ENCODE measurements around the gene CDA.

DNA sequence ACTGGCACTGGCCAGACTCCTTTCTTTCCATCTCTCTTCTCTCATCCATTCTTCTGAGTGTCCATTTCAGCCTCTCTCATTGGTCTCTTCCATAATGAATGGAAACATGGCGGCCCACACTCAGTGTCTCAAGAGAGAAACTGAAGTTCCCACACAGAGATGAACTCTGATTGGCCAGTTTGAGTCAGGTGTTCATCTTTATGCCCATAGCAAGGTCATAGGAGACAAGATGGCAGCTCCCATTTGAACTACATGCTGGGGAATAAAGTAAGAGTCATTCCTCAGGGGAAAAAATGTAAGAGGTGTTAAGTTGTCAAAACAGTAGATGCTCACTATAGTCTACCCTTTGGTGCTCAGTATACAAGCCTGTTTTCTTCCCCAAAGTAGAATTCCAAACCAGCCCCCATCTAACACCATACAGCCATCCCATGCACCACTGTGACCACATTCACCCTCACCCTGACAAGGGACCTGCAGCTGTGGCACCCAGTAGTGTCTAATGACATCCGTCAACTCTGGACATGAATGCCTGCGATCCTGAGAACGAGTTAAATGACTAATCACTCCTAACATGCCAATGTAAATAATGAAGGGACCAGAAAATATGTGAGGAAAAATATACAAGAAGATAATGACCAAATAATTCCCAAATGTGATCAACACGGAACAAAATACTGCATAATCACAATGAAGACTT lies 12.4 kb downstream of the CDA start:
- TF ChIP-seq KDM2B (CRISPR knock-in tag; IDR thresholded peaks at IDR 0.05) (no peak), E4F1 (CRISPR knock-in tag; IDR thresholded peaks at IDR 0.05; ENCODE audit: borderline replicate concordance) (no peak), PHB (CRISPR knock-in tag; IDR thresholded peaks at IDR 0.05) (no peak), SRSF3 (IDR thresholded peaks at IDR 0.05; ENCODE audit: insufficient read depth, low read length) (no peak), SRF (CRISPR knock-in tag; IDR thresholded peaks at IDR 0.05) (no peak), TCF3 (CRISPR knock-in tag; IDR thresholded peaks at IDR 0.05) (no peak), HMG20B (CRISPR knock-in tag; IDR thresholded peaks at IDR 0.05) (no peak), ZNF3 (CRISPR knock-in tag; IDR thresholded peaks at IDR 0.05) (no peak), ZBTB43 (CRISPR knock-in tag; IDR thresholded peaks at IDR 0.05) (no peak), PCBP1 (IDR thresholded peaks at IDR 0.05; ENCODE audit: low read depth, low read length, poor library complexity, severe bottlenecking) (no peak), U2AF2 (optimal IDR thresholded peaks at IDR 0.05; ENCODE audit: low read depth, low read length) (no peak), ZNF124 (CRISPR knock-in tag; IDR thresholded peaks at IDR 0.05) (no peak)
- TF ChIP-seq, protein P1, sequence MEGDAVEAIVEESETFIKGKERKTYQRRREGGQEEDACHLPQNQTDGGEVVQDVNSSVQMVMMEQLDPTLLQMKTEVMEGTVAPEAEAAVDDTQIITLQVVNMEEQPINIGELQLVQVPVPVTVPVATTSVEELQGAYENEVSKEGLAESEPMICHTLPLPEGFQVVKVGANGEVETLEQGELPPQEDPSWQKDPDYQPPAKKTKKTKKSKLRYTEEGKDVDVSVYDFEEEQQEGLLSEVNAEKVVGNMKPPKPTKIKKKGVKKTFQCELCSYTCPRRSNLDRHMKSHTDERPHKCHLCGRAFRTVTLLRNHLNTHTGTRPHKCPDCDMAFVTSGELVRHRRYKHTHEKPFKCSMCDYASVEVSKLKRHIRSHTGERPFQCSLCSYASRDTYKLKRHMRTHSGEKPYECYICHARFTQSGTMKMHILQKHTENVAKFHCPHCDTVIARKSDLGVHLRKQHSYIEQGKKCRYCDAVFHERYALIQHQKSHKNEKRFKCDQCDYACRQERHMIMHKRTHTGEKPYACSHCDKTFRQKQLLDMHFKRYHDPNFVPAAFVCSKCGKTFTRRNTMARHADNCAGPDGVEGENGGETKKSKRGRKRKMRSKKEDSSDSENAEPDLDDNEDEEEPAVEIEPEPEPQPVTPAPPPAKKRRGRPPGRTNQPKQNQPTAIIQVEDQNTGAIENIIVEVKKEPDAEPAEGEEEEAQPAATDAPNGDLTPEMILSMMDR (IDR thresholded peaks at IDR 0.05 in 2 of 3, conservative IDR thresholded peaks at IDR 0.05 in 1 of 3; ENCODE audit: insufficient read depth in 2 of 3, low read depth in 1 of 3, low read length in 3 of 3), result no peak
- TF ChIP-seq, protein P2, sequence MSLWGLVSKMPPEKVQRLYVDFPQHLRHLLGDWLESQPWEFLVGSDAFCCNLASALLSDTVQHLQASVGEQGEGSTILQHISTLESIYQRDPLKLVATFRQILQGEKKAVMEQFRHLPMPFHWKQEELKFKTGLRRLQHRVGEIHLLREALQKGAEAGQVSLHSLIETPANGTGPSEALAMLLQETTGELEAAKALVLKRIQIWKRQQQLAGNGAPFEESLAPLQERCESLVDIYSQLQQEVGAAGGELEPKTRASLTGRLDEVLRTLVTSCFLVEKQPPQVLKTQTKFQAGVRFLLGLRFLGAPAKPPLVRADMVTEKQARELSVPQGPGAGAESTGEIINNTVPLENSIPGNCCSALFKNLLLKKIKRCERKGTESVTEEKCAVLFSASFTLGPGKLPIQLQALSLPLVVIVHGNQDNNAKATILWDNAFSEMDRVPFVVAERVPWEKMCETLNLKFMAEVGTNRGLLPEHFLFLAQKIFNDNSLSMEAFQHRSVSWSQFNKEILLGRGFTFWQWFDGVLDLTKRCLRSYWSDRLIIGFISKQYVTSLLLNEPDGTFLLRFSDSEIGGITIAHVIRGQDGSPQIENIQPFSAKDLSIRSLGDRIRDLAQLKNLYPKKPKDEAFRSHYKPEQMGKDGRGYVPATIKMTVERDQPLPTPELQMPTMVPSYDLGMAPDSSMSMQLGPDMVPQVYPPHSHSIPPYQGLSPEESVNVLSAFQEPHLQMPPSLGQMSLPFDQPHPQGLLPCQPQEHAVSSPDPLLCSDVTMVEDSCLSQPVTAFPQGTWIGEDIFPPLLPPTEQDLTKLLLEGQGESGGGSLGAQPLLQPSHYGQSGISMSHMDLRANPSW (CRISPR knock-in tag; IDR thresholded peaks at IDR 0.05), result no peak
